ENCODE results near the gene ROBO2. TPM values are rescaled to one million over a fixed set of nuclear protein-coding genes. Genes with fewer than 3 reads are reported as not detected.

ROBO2 gene
- polyA plus RNA-seq, 1 of the 3 experiments (the other 2 are of a cell fraction), result not detected

- no peak overlapping the region for H3K9ac ChIP-seq
- WGBS (ENCODE audit: low lambda C conversion rate), result 47% methylated on average over 5 of the region's 5 CpGs
- no peak overlapping the region for H3K27ac ChIP-seq (ENCODE audit: low read depth in 2 of 2, low read length in 1 of 2)
- H3K36me3 ChIP-seq (replicated peaks in 1 of 2; ENCODE audit: control insufficient read depth in 1 of 2, insufficient read depth in 2 of 2, low read length in 1 of 2), result no peaks in the 10 kb centered on the region
- H3K27me3 ChIP-seq (ENCODE audit: insufficient read depth), result no peaks in the 10 kb centered on the region
- no peak for DNase-seq
- H3K9me3 ChIP-seq, result no peaks in the 10 kb centered on the region
- H4K20me1 ChIP-seq (ENCODE audit: insufficient read depth), result no peaks in the 10 kb centered on the region
- H3K79me2 ChIP-seq (ENCODE audit: insufficient read depth), result no peaks in the 10 kb centered on the region
- H3K4me1 ChIP-seq (ENCODE audit: control insufficient read depth in 1 of 2, insufficient read depth in 2 of 2, low read depth in 1 of 2, low read length in 1 of 2), result no peaks in the 10 kb centered on the region
- H3K9me2 ChIP-seq, result no peaks in the 10 kb centered on the region
- H3F3A ChIP-seq (replicated peaks; ENCODE audit: insufficient read depth), result no peaks in the 10 kb centered on the region
- ChIA-PET POLR2A (no interaction called here), CTCF (interaction anchor here (0.6 kb wide), 1 partner anchor 294 kb away, joined by 3 read pairs; no protein-coding TSS in a partner anchor)
- H3K4me2 ChIP-seq, result no peak overlapping the region
- H2AFZ ChIP-seq (ENCODE audit: low read depth), result no peak overlapping the region
- H3K4me3 ChIP-seq (ENCODE audit: low read depth in 2 of 2, low read length in 1 of 2), result no peak overlapping the region
- TF ChIP-seq JUND (IDR thresholded peaks at IDR 0.05), result no peak
- TF ChIP-seq PBX3 (IDR thresholded peaks at IDR 0.05), result no peak
- TF ChIP-seq FOXM1 (IDR thresholded peaks at IDR 0.05; ENCODE audit: low read depth), result no peak
- TF ChIP-seq IRF3 (IDR thresholded peaks at IDR 0.05; ENCODE audit: low read depth, low read length), result no peak
- TF ChIP-seq RFX5 (IDR thresholded peaks at IDR 0.05; ENCODE audit: low read length), result no peak
- TF ChIP-seq RXRA (IDR thresholded peaks at IDR 0.05; ENCODE audit: borderline replicate concordance, low read depth), result no peak
- no peak for TF ChIP-seq USF2 (IDR thresholded peaks at IDR 0.05; ENCODE audit: borderline replicate concordance, low read depth, low read length)
- no peak for TF ChIP-seq GABPA (IDR thresholded peaks at IDR 0.05; ENCODE audit: low read depth)
- TF ChIP-seq GATA2 (CRISPR knock-in tag; IDR thresholded peaks at IDR 0.05), result no peak
Observed at GRCh38 chr3:77571971-77572715, 532.2 kb downstream of the ROBO2 start.

GRCh38 chr3:77577264-77577663, 537.4 kb downstream of the ROBO2 start:
- Histone ChIP-seq H3K4me2 (no peak overlapping the region), H3K9me2 (no peaks in the 10 kb centered on the region), H3K27me3 (ENCODE audit: insufficient read depth) (no peaks in the 10 kb centered on the region), H3K9me3 (no peaks in the 10 kb centered on the region), H3K4me1 (ENCODE audit: control insufficient read depth in 1 of 2, insufficient read depth in 2 of 2, low read depth in 1 of 2, low read length in 1 of 2) (no peaks in the 10 kb centered on the region), H3F3A (replicated peaks; ENCODE audit: insufficient read depth) (no peaks in the 10 kb centered on the region), H3K27ac (ENCODE audit: low read depth in 2 of 2, low read length in 1 of 2) (no peak overlapping the region), H3K4me3 (ENCODE audit: low read depth in 2 of 2, low read length in 1 of 2) (no peak overlapping the region), H3K79me2 (ENCODE audit: insufficient read depth) (no peaks in the 10 kb centered on the region), H2AFZ (ENCODE audit: low read depth) (no peak overlapping the region), H3K36me3 (replicated peaks in 1 of 2; ENCODE audit: control insufficient read depth in 1 of 2, insufficient read depth in 2 of 2, low read length in 1 of 2) (no peaks in the 10 kb centered on the region), H4K20me1 (ENCODE audit: insufficient read depth) (no peaks in the 10 kb centered on the region), H3K9ac (no peak overlapping the region)
- DNase-seq, result no peak
- WGBS (ENCODE audit: low lambda C conversion rate), result 69% methylated on average over 3 of the region's 3 CpGs
- TF ChIP-seq MXI1 (IDR thresholded peaks at IDR 0.05; ENCODE audit: low read depth, low read length) (no peak), TEAD4 (IDR thresholded peaks at IDR 0.05; ENCODE audit: borderline replicate concordance, insufficient read depth) (no peak), USF2 (IDR thresholded peaks at IDR 0.05; ENCODE audit: borderline replicate concordance, low read depth, low read length) (no peak), TCF12 (IDR thresholded peaks at IDR 0.05) (no peak), YY1 (IDR thresholded peaks at IDR 0.05; ENCODE audit: low read depth) (no peak), NFIC (IDR thresholded peaks at IDR 0.05; ENCODE audit: borderline replicate concordance) (no peak), JUND (IDR thresholded peaks at IDR 0.05) (no peak), GABPA (IDR thresholded peaks at IDR 0.05; ENCODE audit: low read depth) (no peak), GATA2 (CRISPR knock-in tag; IDR thresholded peaks at IDR 0.05) (no peak), POLR2AphosphoS5 (IDR thresholded peaks at IDR 0.05; ENCODE audit: low read depth, low read length) (no peak), MAX (IDR thresholded peaks at IDR 0.05; ENCODE audit: low read depth) (no peak)
- ChIA-PET POLR2A (no interaction called here), CTCF (interaction anchor here (0.7 kb wide), 1 partner anchor 14 kb away, joined by 3 read pairs; no protein-coding TSS in a partner anchor)

All from SK-N-SH (cell line).